ENCODE results near the gene SDE2.
"Not testable (repeated sequence)": the region's sequence is repeated elsewhere in the genome, so short reads cannot be mapped to it uniquely, and the experiment has no call there.

The SDE2 gene

GRCh38 chr1:226009650-226010044 is 10.5 kb upstream of the SDE2 start:
- no peak overlapping the region for H3K27ac ChIP-seq (ENCODE audit: low read depth, low read length)
- H3K4me1 ChIP-seq (ENCODE audit: control insufficient read depth in 1 of 2, insufficient read depth in 2 of 2, low read length in 2 of 2): no peaks in the 10 kb centered on the region
- H3K27me3 ChIP-seq (ENCODE audit: control insufficient read depth in 1 of 2, insufficient read depth in 2 of 2, low read length in 2 of 2): no peaks in the 10 kb centered on the region
- H3K9me3 ChIP-seq (ENCODE audit: control insufficient read depth in 1 of 2, low read length in 2 of 2): no peaks in the 10 kb centered on the region
- no peak overlapping the region for H3K4me3 ChIP-seq (ENCODE audit: low read depth in 1 of 2, low read length in 2 of 2)
- H3K9ac ChIP-seq (ENCODE audit: low read depth in 1 of 2, low read length in 2 of 2): no peak overlapping the region
- no peaks in the 10 kb centered on the region for H3K36me3 ChIP-seq (ENCODE audit: control insufficient read depth in 1 of 2, insufficient read depth in 2 of 2, low read length in 2 of 2)

GRCh38 chr1:226007126-226007892 is 8.2 kb upstream of the SDE2 start:
- H3K36me3 ChIP-seq (ENCODE audit: control insufficient read depth in 1 of 2, insufficient read depth in 2 of 2, low read length in 2 of 2); H3K4me3 ChIP-seq (ENCODE audit: low read depth in 1 of 2, low read length in 2 of 2); H3K4me1 ChIP-seq (ENCODE audit: control insufficient read depth in 1 of 2, insufficient read depth in 2 of 2, low read length in 2 of 2); H3K9ac ChIP-seq (ENCODE audit: low read depth in 1 of 2, low read length in 2 of 2); H3K27me3 ChIP-seq (ENCODE audit: control insufficient read depth in 1 of 2, insufficient read depth in 2 of 2, low read length in 2 of 2); H3K27ac ChIP-seq (ENCODE audit: low read depth, low read length); H3K9me3 ChIP-seq (ENCODE audit: control insufficient read depth in 1 of 2, low read length in 2 of 2): not testable (repeated sequence)

GRCh38 chr1:226006686-226007085 is 7.5 kb upstream of the SDE2 start:
- Histone ChIP-seq H3K4me3 (ENCODE audit: low read depth in 1 of 2, low read length in 2 of 2) (no peak overlapping the region), H3K27me3 (ENCODE audit: control insufficient read depth in 1 of 2, insufficient read depth in 2 of 2, low read length in 2 of 2) (no peaks in the 10 kb centered on the region)

GRCh38 chr1:226004396-226004795 is 5.3 kb upstream of the SDE2 start:
- H3K27ac ChIP-seq (ENCODE audit: low read depth, low read length): no peak overlapping the region
- H3K36me3 ChIP-seq (ENCODE audit: control insufficient read depth in 1 of 2, insufficient read depth in 2 of 2, low read length in 2 of 2): no peaks in the 10 kb centered on the region
- H3K4me1 ChIP-seq (ENCODE audit: control insufficient read depth in 1 of 2, insufficient read depth in 2 of 2, low read length in 2 of 2): peaks cover 22 to 26% of the 10 kb centered on the region in 2 donors
- H3K9ac ChIP-seq (ENCODE audit: low read depth in 1 of 2, low read length in 2 of 2): no peak overlapping the region
- no peak overlapping the region for H3K4me3 ChIP-seq (ENCODE audit: low read depth in 1 of 2, low read length in 2 of 2)
- no peaks in the 10 kb centered on the region for H3K27me3 ChIP-seq (ENCODE audit: control insufficient read depth in 1 of 2, insufficient read depth in 2 of 2, low read length in 2 of 2)
- no peaks in the 10 kb centered on the region for H3K9me3 ChIP-seq (ENCODE audit: control insufficient read depth in 1 of 2, low read length in 2 of 2)

More at GRCh38 chr1:226006686-226007085, 7.5 kb upstream of the SDE2 start:
- H3K9me3 ChIP-seq (ENCODE audit: control insufficient read depth in 1 of 2, low read length in 2 of 2): no peaks in the 10 kb centered on the region
- H3K9ac ChIP-seq (ENCODE audit: low read depth in 1 of 2, low read length in 2 of 2): no peak overlapping the region
- H3K4me1 ChIP-seq (ENCODE audit: control insufficient read depth in 1 of 2, insufficient read depth in 2 of 2, low read length in 2 of 2): peaks cover 13 to 14% of the 10 kb centered on the region in 2 donors
- H3K36me3 ChIP-seq (ENCODE audit: control insufficient read depth in 1 of 2, insufficient read depth in 2 of 2, low read length in 2 of 2): no peaks in the 10 kb centered on the region
- no peak overlapping the region for H3K27ac ChIP-seq (ENCODE audit: low read depth, low read length)

- peaks cover 23 to 26% of the 10 kb centered on the region in 2 donors for H3K4me1 ChIP-seq (ENCODE audit: control insufficient read depth in 1 of 2, insufficient read depth in 2 of 2, low read length in 2 of 2)
Measured at GRCh38 chr1:226003502-226004170, 4.5 kb upstream of the SDE2 start.

GRCh38 chr1:226002667-226003501 is 3.7 kb upstream of the SDE2 start:
- Histone ChIP-seq H3K9me3 (ENCODE audit: control insufficient read depth in 1 of 2, low read length in 2 of 2) (no peaks in the 10 kb centered on the region), H3K27me3 (ENCODE audit: control insufficient read depth in 1 of 2, insufficient read depth in 2 of 2, low read length in 2 of 2) (no peaks in the 10 kb centered on the region), H3K36me3 (ENCODE audit: control insufficient read depth in 1 of 2, insufficient read depth in 2 of 2, low read length in 2 of 2) (no peaks in the 10 kb centered on the region), H3K4me1 (ENCODE audit: control insufficient read depth in 1 of 2, insufficient read depth in 2 of 2, low read length in 2 of 2) (peaks cover 30 to 31% of the 10 kb centered on the region in 2 donors), H3K9ac (ENCODE audit: low read depth in 1 of 2, low read length in 2 of 2) (peak overlapping the region; percentile 15 to 17), H3K27ac (ENCODE audit: low read depth, low read length) (peak overlapping the region; percentile 73), H3K4me3 (ENCODE audit: low read depth in 1 of 2, low read length in 2 of 2) (no peak overlapping the region)

More at GRCh38 chr1:226003502-226004170, 4.5 kb upstream of the SDE2 start:
- Histone ChIP-seq H3K36me3 (ENCODE audit: control insufficient read depth in 1 of 2, insufficient read depth in 2 of 2, low read length in 2 of 2) (no peaks in the 10 kb centered on the region), H3K27me3 (ENCODE audit: control insufficient read depth in 1 of 2, insufficient read depth in 2 of 2, low read length in 2 of 2) (no peaks in the 10 kb centered on the region), H3K4me3 (ENCODE audit: low read depth in 1 of 2, low read length in 2 of 2) (no peak overlapping the region), H3K27ac (ENCODE audit: low read depth, low read length) (no peak overlapping the region), H3K9me3 (ENCODE audit: control insufficient read depth in 1 of 2, low read length in 2 of 2) (no peaks in the 10 kb centered on the region), H3K9ac (ENCODE audit: low read depth in 1 of 2, low read length in 2 of 2) (no peak overlapping the region)

GRCh38 chr1:226001963-226002666 is 3.0 kb upstream of the SDE2 start:
- peak overlapping the region; percentile 73 for H3K27ac ChIP-seq (ENCODE audit: low read depth, low read length)
- H3K36me3 ChIP-seq (ENCODE audit: control insufficient read depth in 1 of 2, insufficient read depth in 2 of 2, low read length in 2 of 2): no peaks in the 10 kb centered on the region
- H3K9ac ChIP-seq (ENCODE audit: low read depth in 1 of 2, low read length in 2 of 2): peak overlapping the region; percentile 15 to 17
- no peak overlapping the region for H3K4me3 ChIP-seq (ENCODE audit: low read depth in 1 of 2, low read length in 2 of 2)
- H3K27me3 ChIP-seq (ENCODE audit: control insufficient read depth in 1 of 2, insufficient read depth in 2 of 2, low read length in 2 of 2): no peaks in the 10 kb centered on the region
- peaks cover 33 to 37% of the 10 kb centered on the region in 2 donors for H3K4me1 ChIP-seq (ENCODE audit: control insufficient read depth in 1 of 2, insufficient read depth in 2 of 2, low read length in 2 of 2)
- H3K9me3 ChIP-seq (ENCODE audit: control insufficient read depth in 1 of 2, low read length in 2 of 2): no peaks in the 10 kb centered on the region

GRCh38 chr1:226001088-226001487 is 1.9 kb upstream of the SDE2 start:
- H3K27me3 ChIP-seq (ENCODE audit: control insufficient read depth in 1 of 2, insufficient read depth in 2 of 2, low read length in 2 of 2): no peaks in the 10 kb centered on the region
- H3K4me3 ChIP-seq (ENCODE audit: low read depth in 1 of 2, low read length in 2 of 2): no peak overlapping the region
- H3K27ac ChIP-seq (ENCODE audit: low read depth, low read length): no peak overlapping the region
- no peak overlapping the region for H3K9ac ChIP-seq (ENCODE audit: low read depth in 1 of 2, low read length in 2 of 2)
- H3K9me3 ChIP-seq (ENCODE audit: control insufficient read depth in 1 of 2, low read length in 2 of 2): no peaks in the 10 kb centered on the region
- H3K36me3 ChIP-seq (ENCODE audit: control insufficient read depth in 1 of 2, insufficient read depth in 2 of 2, low read length in 2 of 2): no peaks in the 10 kb centered on the region
- peaks cover 42 to 48% of the 10 kb centered on the region in 2 donors for H3K4me1 ChIP-seq (ENCODE audit: control insufficient read depth in 1 of 2, insufficient read depth in 2 of 2, low read length in 2 of 2)

GRCh38 chr1:226000493-226001081 is 1.4 kb upstream of the SDE2 start:
- not testable (repeated sequence) for H3K9ac ChIP-seq (ENCODE audit: low read depth in 1 of 2, low read length in 2 of 2); H3K9me3 ChIP-seq (ENCODE audit: control insufficient read depth in 1 of 2, low read length in 2 of 2); H3K36me3 ChIP-seq (ENCODE audit: control insufficient read depth in 1 of 2, insufficient read depth in 2 of 2, low read length in 2 of 2); H3K27me3 ChIP-seq (ENCODE audit: control insufficient read depth in 1 of 2, insufficient read depth in 2 of 2, low read length in 2 of 2); H3K4me3 ChIP-seq (ENCODE audit: low read depth in 1 of 2, low read length in 2 of 2)
- Histone ChIP-seq H3K4me1 (ENCODE audit: control insufficient read depth in 1 of 2, insufficient read depth in 2 of 2, low read length in 2 of 2) (peaks cover 42 to 52% of the 10 kb centered on the region in 2 donors), H3K27ac (ENCODE audit: low read depth, low read length) (peak overlapping the region; percentile 30)

Measured in duodenal mucosa (tissue), 2 donors.